Inferior parietal cortex (tissue), 1 donor: ENCODE results near the gene PSTPIP2.
"Not testable (repeated sequence)": the region's sequence is repeated elsewhere in the genome, so short reads cannot be mapped to it uniquely, and the experiment has no call there.

Experiments
- DNase-seq: peaks from one replicate; pipeline ENCODE4 v3.0.0-alpha.2; 2016; ENCODE audit errors: extremely low spot score

Gene PSTPIP2

GRCh38 chr18:46035696-46036680 is 36.1 kb downstream of the PSTPIP2 start:
- no peak for DNase-seq

- no peak for DNase-seq
Observed at GRCh38 chr18:46034230-46034629, 37.8 kb downstream of the PSTPIP2 start.

- no peak for DNase-seq
Observed at GRCh38 chr18:46031741-46032140, 40.3 kb downstream of the PSTPIP2 start.

GRCh38 chr18:46028536-46028891 is 43.5 kb downstream of the PSTPIP2 start:
- no peak for DNase-seq

GRCh38 chr18:46019936-46020335 is 52.1 kb downstream of the PSTPIP2 start:
- no peak for DNase-seq

- DNase-seq = no peak
Observed at GRCh38 chr18:46013484-46014189, 58.4 kb downstream of the PSTPIP2 start.

GRCh38 chr18:46010676-46011075 is 61.4 kb downstream of the PSTPIP2 start:
- no peak for DNase-seq

- DNase-seq = no peak
Observed at GRCh38 chr18:46010050-46010449, 62.0 kb downstream of the PSTPIP2 start.

- no peak for DNase-seq
Observed at GRCh38 chr18:46009125-46009840, 62.8 kb downstream of the PSTPIP2 start.

- DNase-seq = no peak
Observed at GRCh38 chr18:46008531-46008930, 63.5 kb downstream of the PSTPIP2 start.

- no peak for DNase-seq
Observed at GRCh38 chr18:46007165-46007564, 64.9 kb downstream of the PSTPIP2 start.

- no peak for DNase-seq
Observed at GRCh38 chr18:46002934-46003333, 69.1 kb downstream of the PSTPIP2 start.

- no peak for DNase-seq
Observed at GRCh38 chr18:46001892-46002291, 70.2 kb downstream of the PSTPIP2 start.

- DNase-seq = no peak
Observed at GRCh38 chr18:46001074-46001473, 71.0 kb downstream of the PSTPIP2 start.

- DNase-seq = no peak
Observed at GRCh38 chr18:45999536-45999935, 72.5 kb downstream of the PSTPIP2 start.

- DNase-seq = no peak
Observed at GRCh38 chr18:45998244-45998643, 73.8 kb downstream of the PSTPIP2 start.

GRCh38 chr18:45997700-45998151 is 74.3 kb downstream of the PSTPIP2 start:
- DNase-seq = no peak

- DNase-seq = no peak
Observed at GRCh38 chr18:45995461-45995860, 76.6 kb downstream of the PSTPIP2 start.

- no peak for DNase-seq
Observed at GRCh38 chr18:45993438-45993837, 78.6 kb downstream of the PSTPIP2 start.

- DNase-seq = not testable (repeated sequence)
Observed at GRCh38 chr18:45992527-45992926, 79.5 kb downstream of the PSTPIP2 start.

- DNase-seq = no peak
Observed at GRCh38 chr18:45991788-45992187, 80.3 kb downstream of the PSTPIP2 start.
